Activated CD4-positive, alpha-beta T cell treated with anti-CD3 and anti-CD28 coated beads for 36 hours (primary cell): Measurements from ENCODE around the gene PFKL. TPM values are rescaled to one million over a fixed set of nuclear protein-coding genes. Genes with fewer than 3 reads are reported as not detected.

Experiments
- ATAC-seq: fragments of 200-7000 bp; cut with Tn5 transposase; one replicate; pipeline ENCODE4 v1.10.0; 2021; ENCODE audit warnings: mild to moderate bottlenecking, moderate library complexity
- CTCF ChIA-PET: fragments of 350-600 bp; sonication (Branson Sonifier 250); formaldehyde crosslinking; loops from one replicate; lab custom pipeline; 2021; ENCODE audit warnings: antibody characterized with exemption; lab: Charles Lee
- POLR2A ChIA-PET: fragments of 350-600 bp; sonication (Branson Sonifier 250); formaldehyde crosslinking; loops from one replicate; lab custom pipeline; 2021; ENCODE audit warnings: antibody characterized with exemption, inconsistent platforms; lab: Charles Lee
- DNase-seq: peaks from one replicate; pipeline ENCODE4 v3.0.0-alpha.2; 2020
- H3K27ac Mint-ChIP-seq: one replicate; pipeline ENCODE4 v1.8.0; 2021; ENCODE audit warnings: mixed read lengths
- H3K27me3 Mint-ChIP-seq: one replicate; pipeline ENCODE4 v1.8.0; 2021; ENCODE audit warnings: mixed read lengths
- H3K36me3 Mint-ChIP-seq: one replicate; pipeline ENCODE4 v1.8.0; 2021; ENCODE audit warnings: low read depth, mixed read lengths
- H3K4me1 Mint-ChIP-seq: one replicate; pipeline ENCODE4 v1.8.0; 2021; ENCODE audit warnings: mixed read lengths
- H3K4me3 Mint-ChIP-seq: one replicate; pipeline ENCODE4 v1.8.0; 2021; ENCODE audit warnings: mild to moderate bottlenecking, moderate library complexity, mixed read lengths
- H3K9me3 Mint-ChIP-seq: one replicate; pipeline ENCODE4 v1.8.0; 2021; ENCODE audit warnings: low read depth, mixed read lengths
- intact Hi-C, 2 experiments: fragments of 100-400 bp; cut with DNase I in 1 of 2; cut with micrococcal nuclease in 1 of 2; formaldehyde crosslinking; loops; one replicate each; pipeline versions ENCODE4 v1.14.2 to v1.15.1; 2022 to 2024; cut with DNase I, micrococcal nuclease
- total RNA-seq, 2 experiments: library from RNA; stranded (reverse); gene quantifications; one replicate each; pipeline ENCODE4 v1.2.3, GENCODE V29; 2021

The PFKL gene
- total RNA-seq, 2 experiments from 2014 or later: 167 to 202 TPM

- DNase-seq: peak; percentile 71
- Mint-ChIP-seq H3K27me3 (no peaks in the 10 kb centered on the region), H3K27ac (peak overlapping the region; percentile 65), H3K9me3 (no peaks in the 10 kb centered on the region), H3K36me3 (peaks cover 29% of the 10 kb centered on the region), H3K4me1 (peaks cover 38% of the 10 kb centered on the region), H3K4me3 (no peak overlapping the region)
- CTCF ChIA-PET: interaction anchor here (0.6 to 0.8 kb wide), 2 partner anchors 211 to 294 kb away, joined by 3 to 4 read pairs; no protein-coding TSS in a partner anchor
- POLR2A ChIA-PET: no interaction called here
- ATAC-seq: peak; percentile 55
- intact Hi-C loops: loop anchor here in 1 of 2 experiments (5.0 kb wide), 1 partner anchor 182 kb away; no protein-coding TSS in a partner anchor
Measured at GRCh38 chr21:44304877-44305293, 5.0 kb downstream of the PFKL start.

GRCh38 chr21:44305691-44306090 is 5.8 kb downstream of the PFKL start:
- H3K36me3 Mint-ChIP-seq: peaks cover 29% of the 10 kb centered on the region
- intact Hi-C loops: no loop called here
- peaks cover 37% of the 10 kb centered on the region for H3K4me1 Mint-ChIP-seq
- ATAC-seq (no peak), DNase-seq (no peak)
- ChIA-PET POLR2A (no interaction called here), CTCF (interaction anchor here (0.6 kb wide), 1 partner anchor 212 kb away, joined by 4 read pairs; no protein-coding TSS in a partner anchor)
- no peaks in the 10 kb centered on the region for H3K27me3 Mint-ChIP-seq
- no peak overlapping the region for H3K4me3 Mint-ChIP-seq
- no peaks in the 10 kb centered on the region for H3K9me3 Mint-ChIP-seq
- H3K27ac Mint-ChIP-seq: no peak overlapping the region

GRCh38 chr21:44306936-44307704 is 7.3 kb downstream of the PFKL start:
- ATAC-seq: no peak
- ChIA-PET CTCF (no interaction called here), POLR2A (no interaction called here)
- Mint-ChIP-seq H3K4me3 (no peak overlapping the region), H3K27me3 (no peaks in the 10 kb centered on the region), H3K36me3 (peaks cover 32% of the 10 kb centered on the region), H3K4me1 (peaks cover 23% of the 10 kb centered on the region), H3K9me3 (no peaks in the 10 kb centered on the region), H3K27ac (no peak overlapping the region)
- intact Hi-C loops: no loop called here
- DNase-seq: no peak

GRCh38 chr21:44310628-44311507 is 11.0 kb downstream of the PFKL start:
- H3K27ac Mint-ChIP-seq: no peak overlapping the region
- H3K4me1 Mint-ChIP-seq: peaks cover 2% of the 10 kb centered on the region
- ChIA-PET POLR2A (no interaction called here), CTCF (interaction anchor here (0.7 kb wide), 1 partner anchor 73 kb away, joined by 4 read pairs; no protein-coding TSS in a partner anchor)
- ATAC-seq: no peak
- intact Hi-C loops: no loop called here
- H3K4me3 Mint-ChIP-seq: no peak overlapping the region
- no peak for DNase-seq
- H3K36me3 Mint-ChIP-seq: peaks cover 24% of the 10 kb centered on the region
- no peaks in the 10 kb centered on the region for H3K27me3 Mint-ChIP-seq
- no peaks in the 10 kb centered on the region for H3K9me3 Mint-ChIP-seq

GRCh38 chr21:44312089-44312488 is 12.2 kb downstream of the PFKL start:
- Mint-ChIP-seq H3K9me3 (no peaks in the 10 kb centered on the region), H3K27ac (no peak overlapping the region)
- intact Hi-C loops: no loop called here

GRCh38 chr21:44312716-44313115 is 12.9 kb downstream of the PFKL start:
- no peak for DNase-seq
- intact Hi-C loops: no loop called here
- no peaks in the 10 kb centered on the region for H3K27me3 Mint-ChIP-seq
- ChIA-PET POLR2A (no interaction called here), CTCF (no interaction called here)
- no peaks in the 10 kb centered on the region for H3K4me1 Mint-ChIP-seq
- ATAC-seq: no peak
- no peak overlapping the region for H3K4me3 Mint-ChIP-seq
- H3K27ac Mint-ChIP-seq: no peak overlapping the region
- no peaks in the 10 kb centered on the region for H3K9me3 Mint-ChIP-seq
- peaks cover 21% of the 10 kb centered on the region for H3K36me3 Mint-ChIP-seq

More at GRCh38 chr21:44312089-44312488, 12.2 kb downstream of the PFKL start:
- Mint-ChIP-seq H3K4me3 (no peak overlapping the region), H3K27me3 (no peaks in the 10 kb centered on the region), H3K36me3 (peaks cover 25% of the 10 kb centered on the region), H3K4me1 (peaks cover 2% of the 10 kb centered on the region)
- ATAC-seq: no peak
- DNase-seq: no peak
- ChIA-PET CTCF (no interaction called here), POLR2A (no interaction called here)

GRCh38 chr21:44313451-44313850 is 13.6 kb downstream of the PFKL start:
- intact Hi-C loops: no loop called here
- peaks cover 15% of the 10 kb centered on the region for H3K36me3 Mint-ChIP-seq
- no peak for ATAC-seq
- no peak overlapping the region for H3K4me3 Mint-ChIP-seq
- CTCF ChIA-PET: no interaction called here
- H3K27ac Mint-ChIP-seq: no peak overlapping the region
- H3K9me3 Mint-ChIP-seq: no peaks in the 10 kb centered on the region
- DNase-seq: no peak
- H3K27me3 Mint-ChIP-seq: no peaks in the 10 kb centered on the region
- no peaks in the 10 kb centered on the region for H3K4me1 Mint-ChIP-seq
- POLR2A ChIA-PET: no interaction called here

- ChIA-PET CTCF (no interaction called here), POLR2A (no interaction called here)
- no peak for DNase-seq
- H3K9me3 Mint-ChIP-seq: no peaks in the 10 kb centered on the region
- no peaks in the 10 kb centered on the region for H3K4me1 Mint-ChIP-seq
- H3K36me3 Mint-ChIP-seq: peaks cover 12% of the 10 kb centered on the region
- H3K4me3 Mint-ChIP-seq: no peak overlapping the region
- no peak overlapping the region for H3K27ac Mint-ChIP-seq
- intact Hi-C loops: no loop called here
- H3K27me3 Mint-ChIP-seq: no peaks in the 10 kb centered on the region
- no peak for ATAC-seq
Measured at GRCh38 chr21:44314128-44314527, 14.3 kb downstream of the PFKL start.

GRCh38 chr21:44314561-44314960 is 14.7 kb downstream of the PFKL start:
- ChIA-PET CTCF (no interaction called here), POLR2A (no interaction called here)
- H3K9me3 Mint-ChIP-seq: no peaks in the 10 kb centered on the region
- H3K4me3 Mint-ChIP-seq: no peak overlapping the region
- H3K27me3 Mint-ChIP-seq: no peaks in the 10 kb centered on the region
- H3K36me3 Mint-ChIP-seq: peaks cover 10% of the 10 kb centered on the region
- no peak overlapping the region for H3K27ac Mint-ChIP-seq
- DNase-seq (no peak), ATAC-seq (no peak)
- H3K4me1 Mint-ChIP-seq: no peaks in the 10 kb centered on the region
- intact Hi-C loops: no loop called here

- CTCF ChIA-PET: no interaction called here
- intact Hi-C loops: no loop called here
- H3K9me3 Mint-ChIP-seq: no peaks in the 10 kb centered on the region
- H3K4me3 Mint-ChIP-seq: no peak overlapping the region
- H3K27ac Mint-ChIP-seq: no peak overlapping the region
- peaks cover 10% of the 10 kb centered on the region for H3K36me3 Mint-ChIP-seq
- H3K27me3 Mint-ChIP-seq: no peaks in the 10 kb centered on the region
- DNase-seq: no peak
- no peak for ATAC-seq
- POLR2A ChIA-PET: no interaction called here
- no peaks in the 10 kb centered on the region for H3K4me1 Mint-ChIP-seq
Measured at GRCh38 chr21:44315691-44316203, 15.9 kb downstream of the PFKL start.

- ChIA-PET CTCF (no interaction called here), POLR2A (no interaction called here)
- Mint-ChIP-seq H3K27ac (peak overlapping the region; percentile 4), H3K9me3 (no peaks in the 10 kb centered on the region), H3K36me3 (peaks cover 5% of the 10 kb centered on the region), H3K4me3 (no peak overlapping the region), H3K27me3 (no peaks in the 10 kb centered on the region), H3K4me1 (no peaks in the 10 kb centered on the region)
- DNase-seq (no peak), ATAC-seq (no peak)
- intact Hi-C loops: no loop called here
Measured at GRCh38 chr21:44316277-44316900, 16.5 kb downstream of the PFKL start.
